SK-N-SH treated with all-trans-retinoic acid at 6 μM for 48 hours (cell line): ENCODE data around the gene TTF2.

ENCODE experiments used
- ARNTL ChIP-seq: fragments of 450-650 bp; formaldehyde crosslinking; IDR thresholded peaks from 2 replicates; pipeline ENCODE4 v1.5.0; 2020; ENCODE audit warnings: low read depth, mild to moderate bottlenecking, moderate library complexity, borderline replicate concordance
- ESRRG ChIP-seq: fragments of 250-450 bp; sonication (Bioruptor Pico); IDR thresholded peaks from 2 replicates; pipeline ENCODE4 v1.6.1; 2021; ENCODE audit warnings: mild to moderate bottlenecking
- GLIS3 ChIP-seq: fragments of 250-450 bp; sonication (Bioruptor Pico); IDR thresholded peaks from 2 replicates; pipeline ENCODE4 v1.5.0; 2020; ENCODE audit warnings: mild to moderate bottlenecking, moderate library complexity
- RARB ChIP-seq: fragments of 250-450 bp; sonication (Bioruptor Pico); IDR thresholded peaks from 2 replicates; pipeline ENCODE4 v1.8.0; 2021; ENCODE audit warnings: mild to moderate bottlenecking, moderate library complexity
- TCF4 ChIP-seq: fragments of 250-450 bp; sonication (Bioruptor Pico); IDR thresholded peaks from 2 replicates; pipeline ENCODE4 v1.8.0; 2021; ENCODE audit warnings: mild to moderate bottlenecking, moderate library complexity, borderline replicate concordance
- TOX ChIP-seq: fragments of 250-450 bp; sonication (Bioruptor Pico); IDR thresholded peaks from 2 replicates; pipeline ENCODE4 v1.8.0; 2021; ENCODE audit warnings: mild to moderate bottlenecking, moderate library complexity, borderline replicate concordance
- ZFP3 ChIP-seq: fragments of 250-450 bp; sonication (Bioruptor Pico); IDR thresholded peaks from 2 replicates; pipeline ENCODE4 v1.5.0; 2020; ENCODE audit warnings: mild to moderate bottlenecking, moderate library complexity
- TF ChIP-seq, protein P1 (sequence below): fragments of 250-450 bp; sonication (Bioruptor Pico); IDR thresholded peaks from 2 replicates; pipeline ENCODE4 v1.8.0; 2020; ENCODE audit warnings: mild to moderate bottlenecking, moderate library complexity, borderline replicate concordance
- TF ChIP-seq, protein P2 (sequence below): fragments of 250-450 bp; sonication (Bioruptor Pico); IDR thresholded peaks from 2 replicates; pipeline ENCODE4 v1.5.1; 2020; ENCODE audit warnings: low read depth, mild to moderate bottlenecking, moderate library complexity

DNA sequence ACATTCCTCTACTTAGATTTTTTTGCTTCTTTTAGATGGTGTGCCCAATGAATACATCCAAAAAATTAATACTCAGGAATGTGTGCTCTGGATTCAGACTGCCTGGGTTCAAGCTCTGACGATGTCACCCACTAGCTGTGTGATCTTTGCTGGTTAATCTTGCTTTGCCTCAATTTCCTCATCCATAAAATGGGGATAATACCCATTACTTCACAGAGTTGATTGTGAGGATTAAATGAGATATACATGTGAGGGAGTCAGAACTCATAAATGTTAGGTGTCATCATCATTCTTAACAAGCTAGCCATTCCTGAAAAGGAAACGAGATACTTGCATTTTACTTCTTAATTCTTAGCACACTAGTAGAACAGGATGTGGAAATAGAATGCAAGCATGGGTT lies 12.9 kb upstream of the TTF2 start:
- TF ChIP-seq, protein P1, sequence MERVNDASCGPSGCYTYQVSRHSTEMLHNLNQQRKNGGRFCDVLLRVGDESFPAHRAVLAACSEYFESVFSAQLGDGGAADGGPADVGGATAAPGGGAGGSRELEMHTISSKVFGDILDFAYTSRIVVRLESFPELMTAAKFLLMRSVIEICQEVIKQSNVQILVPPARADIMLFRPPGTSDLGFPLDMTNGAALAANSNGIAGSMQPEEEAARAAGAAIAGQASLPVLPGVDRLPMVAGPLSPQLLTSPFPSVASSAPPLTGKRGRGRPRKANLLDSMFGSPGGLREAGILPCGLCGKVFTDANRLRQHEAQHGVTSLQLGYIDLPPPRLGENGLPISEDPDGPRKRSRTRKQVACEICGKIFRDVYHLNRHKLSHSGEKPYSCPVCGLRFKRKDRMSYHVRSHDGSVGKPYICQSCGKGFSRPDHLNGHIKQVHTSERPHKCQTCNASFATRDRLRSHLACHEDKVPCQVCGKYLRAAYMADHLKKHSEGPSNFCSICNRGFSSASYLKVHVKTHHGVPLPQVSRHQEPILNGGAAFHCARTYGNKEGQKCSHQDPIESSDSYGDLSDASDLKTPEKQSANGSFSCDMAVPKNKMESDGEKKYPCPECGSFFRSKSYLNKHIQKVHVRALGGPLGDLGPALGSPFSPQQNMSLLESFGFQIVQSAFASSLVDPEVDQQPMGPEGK (CRISPR knock-in tag) = no peak
- no peak for TF ChIP-seq ESRRG (CRISPR knock-in tag)
- TF ChIP-seq RARB (CRISPR knock-in tag) = no peak
- TF ChIP-seq ARNTL (CRISPR knock-in tag) = no peak
- TF ChIP-seq ZFP3 (CRISPR knock-in tag) = no peak
- TF ChIP-seq, protein P2, sequence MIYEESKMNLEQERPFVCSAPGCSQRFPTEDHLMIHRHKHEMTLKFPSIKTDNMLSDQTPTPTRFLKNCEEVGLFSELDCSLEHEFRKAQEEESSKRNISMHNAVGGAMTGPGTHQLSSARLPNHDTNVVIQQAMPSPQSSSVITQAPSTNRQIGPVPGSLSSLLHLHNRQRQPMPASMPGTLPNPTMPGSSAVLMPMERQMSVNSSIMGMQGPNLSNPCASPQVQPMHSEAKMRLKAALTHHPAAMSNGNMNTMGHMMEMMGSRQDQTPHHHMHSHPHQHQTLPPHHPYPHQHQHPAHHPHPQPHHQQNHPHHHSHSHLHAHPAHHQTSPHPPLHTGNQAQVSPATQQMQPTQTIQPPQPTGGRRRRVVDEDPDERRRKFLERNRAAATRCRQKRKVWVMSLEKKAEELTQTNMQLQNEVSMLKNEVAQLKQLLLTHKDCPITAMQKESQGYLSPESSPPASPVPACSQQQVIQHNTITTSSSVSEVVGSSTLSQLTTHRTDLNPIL = no peak
- TF ChIP-seq TOX (CRISPR knock-in tag) = no peak
- TF ChIP-seq TCF4 (CRISPR knock-in tag) = no peak
- no peak for TF ChIP-seq GLIS3
